NOMO-1 (cell line): Measurements from ENCODE around the gene IQCE.
"Not testable (repeated sequence)": the region's sequence is repeated elsewhere in the genome, so short reads cannot be mapped to it uniquely, and the experiment has no call there.

Experiments used
- DNase-seq, 2 experiments: peaks; one replicate each; lab custom pipeline; 2025; ENCODE audit not compliant: unreplicated experiment in 2 of 2; lab: John Stamatoyannopoulos, UW

Gene IQCE

GRCh38 chr7:2553108-2553507 is 5.7 kb upstream of the IQCE start:
- DNase-seq: no peak

- DNase-seq: no peak
Measured at GRCh38 chr7:2553831-2554581, 4.8 kb upstream of the IQCE start.

GRCh38 chr7:2554661-2555111 is 4.1 kb upstream of the IQCE start:
- DNase-seq: no peak

GRCh38 chr7:2555121-2556052 is 3.4 kb upstream of the IQCE start, which contains the start of gene BRAT1:
TSS of gene BRAT1 (minus strand) at chr7:2555524. CDS start at chr7:2554431, 1,093 bp downstream.
- DNase-seq: peak; percentile 87 to 93

- peak in 1 of 2 experiments; percentile 37 for DNase-seq
Measured at GRCh38 chr7:2559283-2559950, 638 bp downstream of the IQCE start.

GRCh38 chr7:2563955-2564354 is 5.2 kb downstream of the IQCE start:
- not testable (repeated sequence) for DNase-seq

- DNase-seq: no peak
Measured at GRCh38 chr7:2564970-2565540, 6.3 kb downstream of the IQCE start.

- no peak for DNase-seq
Measured at GRCh38 chr7:2566348-2566889, 7.6 kb downstream of the IQCE start.

- DNase-seq: no peak
Measured at GRCh38 chr7:2566890-2567678, 8.3 kb downstream of the IQCE start.

GRCh38 chr7:2567679-2568278 is 9.0 kb downstream of the IQCE start:
- no peak for DNase-seq

GRCh38 chr7:2568521-2569223 is 9.9 kb downstream of the IQCE start:
- DNase-seq: no peak

GRCh38 chr7:2569421-2569820 is 10.6 kb downstream of the IQCE start:
- no peak for DNase-seq

- DNase-seq: no peak
Measured at GRCh38 chr7:2570021-2570420, 11.2 kb downstream of the IQCE start.

GRCh38 chr7:2571409-2571808 is 12.6 kb downstream of the IQCE start:
- no peak for DNase-seq

GRCh38 chr7:2572101-2572842 is 13.5 kb downstream of the IQCE start:
- DNase-seq: no peak

GRCh38 chr7:2573761-2574160 is 15.0 kb downstream of the IQCE start:
- DNase-seq: no peak

- DNase-seq: no peak
Measured at GRCh38 chr7:2575046-2575732, 16.4 kb downstream of the IQCE start.
